ENCODE data around the gene CD44.

Gene CD44

DNA sequence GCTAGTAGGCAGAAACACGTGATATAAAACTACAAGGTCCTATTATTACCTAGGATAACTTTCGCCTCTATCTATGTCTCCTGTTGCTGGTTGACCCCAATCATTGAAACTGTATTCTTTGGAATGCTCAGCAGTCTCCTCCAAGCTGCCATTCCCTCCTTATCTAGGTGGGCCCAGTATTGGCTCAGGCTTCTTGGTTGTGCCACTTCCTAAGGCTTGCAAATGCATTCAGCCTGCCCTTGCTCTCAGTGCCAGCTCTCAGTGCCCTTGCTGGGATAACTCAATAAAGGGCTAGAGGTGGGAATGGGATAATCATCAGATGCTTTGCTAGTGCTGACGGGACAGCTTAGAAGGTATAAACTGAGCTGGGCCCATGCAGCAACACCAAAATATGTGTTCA lies 13.6 kb downstream of the CD44 start:
- no peak for TF ChIP-seq GLIS3 (CRISPR knock-in tag; IDR thresholded peaks at IDR 0.05)
- TF ChIP-seq ZFP3 (CRISPR knock-in tag; IDR thresholded peaks at IDR 0.05), result no peak
- TF ChIP-seq TCF4 (CRISPR knock-in tag; IDR thresholded peaks at IDR 0.05; ENCODE audit: borderline replicate concordance), result no peak
- no peak for TF ChIP-seq ZFP30 (CRISPR knock-in tag; IDR thresholded peaks at IDR 0.05)
- TF ChIP-seq ISL1 (CRISPR knock-in tag; IDR thresholded peaks at IDR 0.05), result no peak
- no peak for TF ChIP-seq TOX (CRISPR knock-in tag; IDR thresholded peaks at IDR 0.05; ENCODE audit: borderline replicate concordance)
- no peak for TF ChIP-seq ARNTL (CRISPR knock-in tag; IDR thresholded peaks at IDR 0.05; ENCODE audit: borderline replicate concordance, low read depth)
- TF ChIP-seq ZNF8 (CRISPR knock-in tag; IDR thresholded peaks at IDR 0.05), result no peak
- no peak for TF ChIP-seq ZC3H10 (CRISPR knock-in tag; IDR thresholded peaks at IDR 0.05)
- TF ChIP-seq ZNF565 (CRISPR knock-in tag; conservative IDR thresholded peaks at IDR 0.05; ENCODE audit: low read depth), result no peak
- no peak for TF ChIP-seq ESRRG (CRISPR knock-in tag; IDR thresholded peaks at IDR 0.05)
- no peak for TF ChIP-seq PPARA (CRISPR knock-in tag; IDR thresholded peaks at IDR 0.05; ENCODE audit: borderline replicate concordance)
- no peak for TF ChIP-seq ZNF70 (CRISPR knock-in tag; IDR thresholded peaks at IDR 0.05)
- TF ChIP-seq, protein P1, sequence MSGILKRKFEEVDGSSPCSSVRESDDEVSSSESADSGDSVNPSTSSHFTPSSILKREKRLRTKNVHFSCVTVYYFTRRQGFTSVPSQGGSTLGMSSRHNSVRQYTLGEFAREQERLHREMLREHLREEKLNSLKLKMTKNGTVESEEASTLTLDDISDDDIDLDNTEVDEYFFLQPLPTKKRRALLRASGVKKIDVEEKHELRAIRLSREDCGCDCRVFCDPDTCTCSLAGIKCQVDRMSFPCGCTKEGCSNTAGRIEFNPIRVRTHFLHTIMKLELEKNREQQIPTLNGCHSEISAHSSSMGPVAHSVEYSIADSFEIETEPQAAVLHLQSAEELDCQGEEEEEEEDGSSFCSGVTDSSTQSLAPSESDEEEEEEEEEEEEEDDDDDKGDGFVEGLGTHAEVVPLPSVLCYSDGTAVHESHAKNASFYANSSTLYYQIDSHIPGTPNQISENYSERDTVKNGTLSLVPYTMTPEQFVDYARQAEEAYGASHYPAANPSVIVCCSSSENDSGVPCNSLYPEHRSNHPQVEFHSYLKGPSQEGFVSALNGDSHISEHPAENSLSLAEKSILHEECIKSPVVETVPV (CRISPR knock-in tag; IDR thresholded peaks at IDR 0.05), result no peak
- TF ChIP-seq, protein P2, sequence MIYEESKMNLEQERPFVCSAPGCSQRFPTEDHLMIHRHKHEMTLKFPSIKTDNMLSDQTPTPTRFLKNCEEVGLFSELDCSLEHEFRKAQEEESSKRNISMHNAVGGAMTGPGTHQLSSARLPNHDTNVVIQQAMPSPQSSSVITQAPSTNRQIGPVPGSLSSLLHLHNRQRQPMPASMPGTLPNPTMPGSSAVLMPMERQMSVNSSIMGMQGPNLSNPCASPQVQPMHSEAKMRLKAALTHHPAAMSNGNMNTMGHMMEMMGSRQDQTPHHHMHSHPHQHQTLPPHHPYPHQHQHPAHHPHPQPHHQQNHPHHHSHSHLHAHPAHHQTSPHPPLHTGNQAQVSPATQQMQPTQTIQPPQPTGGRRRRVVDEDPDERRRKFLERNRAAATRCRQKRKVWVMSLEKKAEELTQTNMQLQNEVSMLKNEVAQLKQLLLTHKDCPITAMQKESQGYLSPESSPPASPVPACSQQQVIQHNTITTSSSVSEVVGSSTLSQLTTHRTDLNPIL (CRISPR knock-in tag; IDR thresholded peaks at IDR 0.05; ENCODE audit: low read depth), result no peak
- no peak for TF ChIP-seq OSR1 (CRISPR knock-in tag; IDR thresholded peaks at IDR 0.05)
- TF ChIP-seq RARB (CRISPR knock-in tag; IDR thresholded peaks at IDR 0.05), result no peak
- ATAC-seq, result no peak

DNA sequence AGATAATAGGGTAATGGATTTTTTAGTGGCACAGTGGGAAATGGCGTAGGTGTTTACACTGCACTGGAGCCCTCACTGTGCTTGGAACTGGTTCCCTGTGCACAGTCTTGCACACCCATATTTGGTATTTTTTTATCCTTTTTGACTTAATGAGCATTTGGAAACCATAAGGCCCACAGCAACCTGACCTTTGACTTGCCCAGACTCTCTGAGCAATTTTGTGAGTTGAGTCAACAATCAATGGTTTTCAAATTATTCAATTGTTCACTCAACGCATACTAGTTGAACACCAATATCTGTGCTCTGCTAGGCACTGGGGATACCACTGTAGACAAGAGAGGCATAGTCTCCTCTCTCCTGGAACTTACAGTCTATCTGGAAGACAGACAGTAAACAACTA lies 14.3 kb downstream of the CD44 start:
- TF ChIP-seq RARB (CRISPR knock-in tag; IDR thresholded peaks at IDR 0.05) (no peak), ARNTL (CRISPR knock-in tag; IDR thresholded peaks at IDR 0.05; ENCODE audit: borderline replicate concordance, low read depth) (no peak), PPARA (CRISPR knock-in tag; IDR thresholded peaks at IDR 0.05; ENCODE audit: borderline replicate concordance) (no peak), ZFP30 (CRISPR knock-in tag; IDR thresholded peaks at IDR 0.05) (no peak), TCF4 (CRISPR knock-in tag; IDR thresholded peaks at IDR 0.05; ENCODE audit: borderline replicate concordance) (no peak), ZNF565 (CRISPR knock-in tag; conservative IDR thresholded peaks at IDR 0.05; ENCODE audit: low read depth) (no peak), TOX (CRISPR knock-in tag; IDR thresholded peaks at IDR 0.05; ENCODE audit: borderline replicate concordance) (no peak), ZC3H10 (CRISPR knock-in tag; IDR thresholded peaks at IDR 0.05) (no peak), GLIS3 (CRISPR knock-in tag; IDR thresholded peaks at IDR 0.05) (no peak), ESRRG (CRISPR knock-in tag; IDR thresholded peaks at IDR 0.05) (no peak), OSR1 (CRISPR knock-in tag; IDR thresholded peaks at IDR 0.05) (no peak)
- TF ChIP-seq, protein P1 (CRISPR knock-in tag; IDR thresholded peaks at IDR 0.05), result no peak
- TF ChIP-seq, protein P3, sequence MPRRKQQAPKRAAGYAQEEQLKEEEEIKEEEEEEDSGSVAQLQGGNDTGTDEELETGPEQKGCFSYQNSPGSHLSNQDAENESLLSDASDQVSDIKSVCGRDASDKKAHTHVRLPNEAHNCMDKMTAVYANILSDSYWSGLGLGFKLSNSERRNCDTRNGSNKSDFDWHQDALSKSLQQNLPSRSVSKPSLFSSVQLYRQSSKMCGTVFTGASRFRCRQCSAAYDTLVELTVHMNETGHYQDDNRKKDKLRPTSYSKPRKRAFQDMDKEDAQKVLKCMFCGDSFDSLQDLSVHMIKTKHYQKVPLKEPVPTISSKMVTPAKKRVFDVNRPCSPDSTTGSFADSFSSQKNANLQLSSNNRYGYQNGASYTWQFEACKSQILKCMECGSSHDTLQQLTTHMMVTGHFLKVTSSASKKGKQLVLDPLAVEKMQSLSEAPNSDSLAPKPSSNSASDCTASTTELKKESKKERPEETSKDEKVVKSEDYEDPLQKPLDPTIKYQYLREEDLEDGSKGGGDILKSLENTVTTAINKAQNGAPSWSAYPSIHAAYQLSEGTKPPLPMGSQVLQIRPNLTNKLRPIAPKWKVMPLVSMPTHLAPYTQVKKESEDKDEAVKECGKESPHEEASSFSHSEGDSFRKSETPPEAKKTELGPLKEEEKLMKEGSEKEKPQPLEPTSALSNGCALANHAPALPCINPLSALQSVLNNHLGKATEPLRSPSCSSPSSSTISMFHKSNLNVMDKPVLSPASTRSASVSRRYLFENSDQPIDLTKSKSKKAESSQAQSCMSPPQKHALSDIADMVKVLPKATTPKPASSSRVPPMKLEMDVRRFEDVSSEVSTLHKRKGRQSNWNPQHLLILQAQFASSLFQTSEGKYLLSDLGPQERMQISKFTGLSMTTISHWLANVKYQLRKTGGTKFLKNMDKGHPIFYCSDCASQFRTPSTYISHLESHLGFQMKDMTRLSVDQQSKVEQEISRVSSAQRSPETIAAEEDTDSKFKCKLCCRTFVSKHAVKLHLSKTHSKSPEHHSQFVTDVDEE (CRISPR knock-in tag; IDR thresholded peaks at IDR 0.05), result no peak
- TF ChIP-seq, protein P4, sequence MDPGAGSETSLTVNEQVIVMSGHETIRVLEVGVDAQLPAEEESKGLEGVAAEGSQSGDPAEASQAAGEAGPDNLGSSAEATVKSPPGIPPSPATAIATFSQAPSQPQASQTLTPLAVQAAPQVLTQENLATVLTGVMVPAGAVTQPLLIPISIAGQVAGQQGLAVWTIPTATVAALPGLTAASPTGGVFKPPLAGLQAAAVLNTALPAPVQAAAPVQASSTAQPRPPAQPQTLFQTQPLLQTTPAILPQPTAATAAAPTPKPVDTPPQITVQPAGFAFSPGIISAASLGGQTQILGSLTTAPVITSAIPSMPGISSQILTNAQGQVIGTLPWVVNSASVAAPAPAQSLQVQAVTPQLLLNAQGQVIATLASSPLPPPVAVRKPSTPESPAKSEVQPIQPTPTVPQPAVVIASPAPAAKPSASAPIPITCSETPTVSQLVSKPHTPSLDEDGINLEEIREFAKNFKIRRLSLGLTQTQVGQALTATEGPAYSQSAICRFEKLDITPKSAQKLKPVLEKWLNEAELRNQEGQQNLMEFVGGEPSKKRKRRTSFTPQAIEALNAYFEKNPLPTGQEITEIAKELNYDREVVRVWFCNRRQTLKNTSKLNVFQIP (CRISPR knock-in tag; IDR thresholded peaks at IDR 0.05; ENCODE audit: borderline replicate concordance, low read depth), result no peak
- no peak for ATAC-seq

DNA sequence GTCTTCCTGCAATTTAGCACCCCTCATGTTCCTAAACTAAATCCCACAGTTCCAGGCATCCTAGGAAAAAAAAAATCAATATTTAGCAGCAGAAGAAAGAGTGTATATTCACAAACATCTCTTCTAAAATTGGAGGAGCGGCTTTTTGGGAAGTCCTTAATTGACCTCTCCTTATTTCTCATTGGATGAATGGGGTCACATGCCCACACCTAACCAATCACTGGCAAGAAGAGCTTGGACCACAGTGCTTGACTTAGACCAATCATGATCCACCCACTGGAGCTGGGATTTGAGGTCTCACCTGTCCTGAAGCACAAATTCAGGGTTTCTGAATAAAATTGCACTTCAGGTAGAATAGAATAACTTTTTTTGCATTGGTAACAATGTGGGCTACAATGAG lies 16.0 kb downstream of the CD44 start:
- no peak for ATAC-seq
- no peak for TF ChIP-seq ZNF70 (CRISPR knock-in tag; IDR thresholded peaks at IDR 0.05)
- no peak for TF ChIP-seq TOX (CRISPR knock-in tag; IDR thresholded peaks at IDR 0.05; ENCODE audit: borderline replicate concordance)
- no peak for TF ChIP-seq RARB (CRISPR knock-in tag; IDR thresholded peaks at IDR 0.05)
- TF ChIP-seq GLIS3 (CRISPR knock-in tag; IDR thresholded peaks at IDR 0.05), result no peak
- no peak for TF ChIP-seq TCF4 (CRISPR knock-in tag; IDR thresholded peaks at IDR 0.05; ENCODE audit: borderline replicate concordance)
- TF ChIP-seq CSDC2 (CRISPR knock-in tag; IDR thresholded peaks at IDR 0.05), result no peak
- no peak for TF ChIP-seq ZC3H10 (CRISPR knock-in tag; IDR thresholded peaks at IDR 0.05)
- no peak for TF ChIP-seq ZNF565 (CRISPR knock-in tag; conservative IDR thresholded peaks at IDR 0.05; ENCODE audit: low read depth)
- no peak for TF ChIP-seq BACH2 (CRISPR knock-in tag; IDR thresholded peaks at IDR 0.05; ENCODE audit: borderline replicate concordance)
- no peak for TF ChIP-seq PPARA (CRISPR knock-in tag; IDR thresholded peaks at IDR 0.05; ENCODE audit: borderline replicate concordance)
- no peak for TF ChIP-seq ZFP3 (CRISPR knock-in tag; IDR thresholded peaks at IDR 0.05)
- TF ChIP-seq, protein P3 (CRISPR knock-in tag; IDR thresholded peaks at IDR 0.05), result no peak
- TF ChIP-seq ARNTL (CRISPR knock-in tag; IDR thresholded peaks at IDR 0.05; ENCODE audit: borderline replicate concordance, low read depth), result no peak
- TF ChIP-seq, protein P1 (CRISPR knock-in tag; IDR thresholded peaks at IDR 0.05), result no peak
- TF ChIP-seq ZNF8 (CRISPR knock-in tag; IDR thresholded peaks at IDR 0.05), result no peak
